NT2/D1 (cell line): ENCODE results near the gene SHTN1.

ENCODE experiments used
- YY1 ChIP-seq: IDR thresholded peaks from 2 replicates; pipeline ENCODE4 v1.6.1; 2011; ENCODE audit not compliant: insufficient read length, insufficient read depth
- ZNF274 ChIP-seq: IDR thresholded peaks from 2 replicates; pipeline ENCODE4 v1.6.1; 2011; ENCODE audit warnings: mild to moderate bottlenecking, low read depth, low read length

DNA sequence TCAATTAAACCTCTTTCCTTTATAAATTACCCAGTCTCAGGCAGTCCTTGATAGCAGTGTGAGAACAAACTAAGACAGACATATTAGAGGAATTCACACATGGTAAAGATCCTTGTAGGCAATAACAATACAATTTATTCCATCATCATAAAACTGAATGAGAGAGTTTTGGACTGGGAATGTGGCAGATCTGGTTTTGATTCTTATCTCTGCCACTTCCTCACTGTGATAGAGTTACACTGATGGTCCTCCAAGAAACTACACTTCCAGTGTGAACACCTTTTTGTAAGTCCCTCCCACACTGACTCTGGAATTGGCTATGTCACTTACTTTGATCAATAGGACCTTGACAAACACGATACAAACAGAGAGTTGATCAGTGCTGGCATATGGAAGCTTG lies 152.7 kb downstream of the SHTN1 start:
- TF ChIP-seq ZNF274 (no peak), YY1 (no peak)
